Keratinocyte (primary cell): ENCODE measurements around the gene INO80D. TPM values are rescaled to one million over a fixed set of nuclear protein-coding genes. Genes with fewer than 3 reads are reported as not detected.

Experiments used
- DNase-seq: peaks from one replicate; pipeline ENCODE4 v3.0.0-alpha.2; 2011; ENCODE audit warnings: low read depth, missing footprints, low spot score
- FAIRE-seq: peaks from 2 replicates; lab custom pipeline; 2011; peaks lifted over from hg19 to GRCh38; lab: Jason Lieb, UNC
- H2AFZ ChIP-seq: 2 replicates; pipeline ENCODE4 v1.6.0; 2012; ENCODE audit warnings: low read length, control low read depth, inconsistent platforms; ENCODE audit not compliant: control insufficient read depth
- H3K27ac ChIP-seq: 2 replicates; pipeline ENCODE4 v1.5.1; 2011; ENCODE audit warnings: low read length; ENCODE audit not compliant: control insufficient read depth, insufficient read depth
- H3K27me3 ChIP-seq: 3 replicates; pipeline ENCODE4 v1.6.0; 2011; ENCODE audit warnings: low read length; ENCODE audit not compliant: control insufficient read depth, insufficient read depth; ENCODE audit errors: extremely low read depth
- H3K36me3 ChIP-seq, 2 experiments: 2 replicates in 1 of 2; 3 replicates in 1 of 2; pipeline ENCODE4 v1.5.1; 2011; ENCODE audit warnings: low read length in 2 of 2, mild to moderate bottlenecking in 1 of 2; ENCODE audit not compliant: control insufficient read depth in 2 of 2, insufficient read depth in 2 of 2; ENCODE audit errors: extremely low read depth in 1 of 2
- H3K4me1 ChIP-seq: 3 replicates; pipeline ENCODE4 v1.5.1; 2011; ENCODE audit warnings: low read length; ENCODE audit not compliant: control insufficient read depth, insufficient read depth; ENCODE audit errors: extremely low read depth
- H3K4me2 ChIP-seq: 3 replicates; pipeline ENCODE4 v1.6.0; 2011; ENCODE audit warnings: low read depth, low read length; ENCODE audit not compliant: control insufficient read depth, insufficient read depth; ENCODE audit errors: extremely low read depth
- H3K4me3 ChIP-seq, 3 experiments: fragments of 200-600 bp in 1 of 3; sonication (generic) in 1 of 3; 2 replicates in 2 of 3; 3 replicates in 1 of 3; pipeline ENCODE4 v1.5.1; 2011 to 2016; ENCODE audit warnings: low read length in 3 of 3, mild to moderate bottlenecking in 3 of 3, control low read depth in 2 of 3, inconsistent platforms in 1 of 3, low read depth in 1 of 3, mixed read lengths in 1 of 3, mixed run types in 1 of 3, moderate library complexity in 1 of 3; ENCODE audit not compliant: control insufficient read depth in 2 of 3, insufficient read depth in 2 of 3; ENCODE audit errors: extremely low read depth in 1 of 3
- H3K79me2 ChIP-seq: 2 replicates; pipeline ENCODE4 v1.6.0; 2012; ENCODE audit warnings: low read length; ENCODE audit not compliant: control insufficient read depth, insufficient read depth
- H3K9ac ChIP-seq: 3 replicates; pipeline ENCODE4 v1.6.0; 2011; ENCODE audit warnings: low read length; ENCODE audit not compliant: control insufficient read depth, insufficient read depth; ENCODE audit errors: extremely low read depth
- H3K9me1 ChIP-seq: 3 replicates; pipeline ENCODE4 v1.6.0; 2011; ENCODE audit warnings: low read length; ENCODE audit not compliant: control insufficient read depth, insufficient read depth; ENCODE audit errors: extremely low read depth
- H3K9me3 ChIP-seq: 2 replicates; pipeline ENCODE4 v1.5.1; 2012; ENCODE audit warnings: low read depth, low read length; ENCODE audit not compliant: control insufficient read depth
- H4K20me1 ChIP-seq: 3 replicates; pipeline ENCODE4 v1.6.0; 2011; ENCODE audit warnings: low read length; ENCODE audit not compliant: control insufficient read depth, insufficient read depth; ENCODE audit errors: extremely low read depth
- EZH2 ChIP-seq: IDR thresholded peaks from one replicate; pipeline ENCODE4 v1.6.1; 2012; ENCODE audit warnings: inconsistent platforms, mild to moderate bottlenecking, low read length, moderate library complexity
- dilution Hi-C: fragments of 300-500 bp; cut with MboI; formaldehyde crosslinking; loops from one replicate; pipeline ENCODE4 v1.7.0; 2020; ENCODE audit warnings: low sequenced_read_pairs; ENCODE audit not compliant: extremely low pct_ligation_motif_present
- polyA plus RNA-seq, 5 experiments: library from polyadenylated mRNA; depleted of rRNA in 3 of 5; stranded (reverse) in 3 of 5; stranded (forward) in 1 of 5; unstranded in 1 of 5; fragments of >200 nt; gene quantifications; 1 replicate in 1 of 5; 2 replicates in 3 of 5; 3 replicates in 1 of 5; pipeline versions ENCODE4 v1.2.1 to v1.2.3, GENCODE V29; 2011 to 2012; ENCODE audit warnings: missing spikeins in 2 of 5, low read depth in 1 of 5, low replicate concordance in 1 of 5
- TF ChIP-seq, protein P1 (sequence below), 3 experiments: IDR thresholded peaks in 1 of 3; conservative IDR thresholded peaks in 1 of 3; optimal IDR thresholded peaks in 1 of 3; 2 replicates in 2 of 3; 3 replicates in 1 of 3; pipeline versions ENCODE3 to v1.5.1; 2011; ENCODE audit warnings: low read length in 3 of 3, mild to moderate bottlenecking in 3 of 3, moderate library complexity in 2 of 3, control low read depth in 1 of 3, inconsistent platforms in 1 of 3; ENCODE audit not compliant: insufficient read depth in 2 of 3; ENCODE audit errors: extremely low read depth in 1 of 3

INO80D gene
- polyA plus RNA-seq, 1 donor (not counting 4 experiments of a cell fraction or from before 2014, with no cell fraction given): 4.1 TPM

DNA sequence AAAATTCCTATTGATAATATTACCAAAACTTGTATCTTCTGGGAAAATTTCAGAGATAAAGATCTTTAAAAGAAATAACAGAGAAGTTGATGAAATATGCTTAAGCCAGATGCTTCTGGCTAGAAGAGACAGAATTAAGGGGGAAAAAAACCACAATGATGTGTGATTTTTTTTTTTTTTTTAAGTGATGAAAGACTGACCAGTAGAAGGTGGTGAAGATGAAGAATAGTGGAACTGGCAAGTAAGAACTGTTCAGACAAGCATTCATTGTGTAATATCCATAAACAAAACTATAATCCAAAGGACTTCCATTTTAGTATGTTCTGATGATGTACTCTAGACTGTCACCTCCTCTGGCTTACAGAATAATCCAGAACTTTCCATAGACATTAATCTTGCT is 89.8 kb downstream of the INO80D start:
- dilution Hi-C loops: no loop called here
- Histone ChIP-seq H3K27me3 (no peaks in the 10 kb centered on the region), H3K4me1 (no peaks in the 10 kb centered on the region), H4K20me1 (no peaks in the 10 kb centered on the region), H3K4me2 (no peak overlapping the region), H3K9me3 (no peaks in the 10 kb centered on the region), H3K4me3 (no peak overlapping the region), H3K27ac (no peak overlapping the region), H3K79me2 (no peaks in the 10 kb centered on the region), H3K36me3 (peaks cover 0 to 3% of the 10 kb centered on the region in 2 experiments), H3K9ac (no peak overlapping the region), H3K9me1 (no peaks in the 10 kb centered on the region), H2AFZ (no peak overlapping the region)
- TF ChIP-seq, protein P1, sequence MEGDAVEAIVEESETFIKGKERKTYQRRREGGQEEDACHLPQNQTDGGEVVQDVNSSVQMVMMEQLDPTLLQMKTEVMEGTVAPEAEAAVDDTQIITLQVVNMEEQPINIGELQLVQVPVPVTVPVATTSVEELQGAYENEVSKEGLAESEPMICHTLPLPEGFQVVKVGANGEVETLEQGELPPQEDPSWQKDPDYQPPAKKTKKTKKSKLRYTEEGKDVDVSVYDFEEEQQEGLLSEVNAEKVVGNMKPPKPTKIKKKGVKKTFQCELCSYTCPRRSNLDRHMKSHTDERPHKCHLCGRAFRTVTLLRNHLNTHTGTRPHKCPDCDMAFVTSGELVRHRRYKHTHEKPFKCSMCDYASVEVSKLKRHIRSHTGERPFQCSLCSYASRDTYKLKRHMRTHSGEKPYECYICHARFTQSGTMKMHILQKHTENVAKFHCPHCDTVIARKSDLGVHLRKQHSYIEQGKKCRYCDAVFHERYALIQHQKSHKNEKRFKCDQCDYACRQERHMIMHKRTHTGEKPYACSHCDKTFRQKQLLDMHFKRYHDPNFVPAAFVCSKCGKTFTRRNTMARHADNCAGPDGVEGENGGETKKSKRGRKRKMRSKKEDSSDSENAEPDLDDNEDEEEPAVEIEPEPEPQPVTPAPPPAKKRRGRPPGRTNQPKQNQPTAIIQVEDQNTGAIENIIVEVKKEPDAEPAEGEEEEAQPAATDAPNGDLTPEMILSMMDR (optimal IDR thresholded peaks at IDR 0.05 in 1 of 3, IDR thresholded peaks at IDR 0.05 in 1 of 3, conservative IDR thresholded peaks at IDR 0.05 in 1 of 3; ENCODE audit: extremely low read depth in 1 of 3, insufficient read depth in 2 of 3, low read length in 3 of 3): no peak
- TF ChIP-seq EZH2: no peak
- FAIRE-seq: no peak
- DNase-seq: no peak

DNA sequence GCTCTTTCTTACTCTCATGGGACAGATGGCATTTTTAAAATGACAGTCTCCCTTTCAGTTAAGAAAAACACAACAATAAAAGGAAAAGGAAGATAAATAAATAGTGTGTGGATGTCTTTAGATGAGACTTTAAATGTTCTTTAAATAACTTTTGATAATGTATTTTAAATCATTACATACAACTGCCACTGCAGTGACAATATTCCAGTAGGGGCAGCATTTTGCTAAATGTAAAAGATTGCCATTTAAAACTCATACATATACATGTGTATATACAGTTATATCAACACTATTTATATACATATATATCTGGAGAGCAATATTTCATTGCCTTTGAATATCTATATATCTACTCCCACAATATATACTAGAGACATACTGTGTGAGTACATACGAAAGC is 90.7 kb downstream of the INO80D start:
- Histone ChIP-seq H3K9me3 (no peaks in the 10 kb centered on the region), H4K20me1 (no peaks in the 10 kb centered on the region), H3K4me2 (no peak overlapping the region), H2AFZ (no peak overlapping the region), H3K4me3 (no peak overlapping the region), H3K36me3 (peaks cover 0 to 3% of the 10 kb centered on the region in 2 experiments), H3K9me1 (no peaks in the 10 kb centered on the region), H3K9ac (no peak overlapping the region), H3K4me1 (no peaks in the 10 kb centered on the region), H3K79me2 (no peaks in the 10 kb centered on the region), H3K27ac (no peak overlapping the region), H3K27me3 (no peaks in the 10 kb centered on the region)
- TF ChIP-seq EZH2: no peak
- TF ChIP-seq, protein P1 (optimal IDR thresholded peaks at IDR 0.05 in 1 of 3, IDR thresholded peaks at IDR 0.05 in 1 of 3, conservative IDR thresholded peaks at IDR 0.05 in 1 of 3; ENCODE audit: extremely low read depth in 1 of 3, insufficient read depth in 2 of 3, low read length in 3 of 3): no peak
- DNase-seq: no peak
- dilution Hi-C loops: no loop called here
- no peak for FAIRE-seq
